ENCODE results near the gene GNG8. TPM values are rescaled to one million over a fixed set of nuclear protein-coding genes. Genes with fewer than 3 reads are reported as not detected.

GNG8 gene
- total RNA-seq, 4 donors from 2014 or later = not detected

- WGBS, 2 donors (ENCODE audit: low coverage in 1 of 2) = 80 to 81% methylated on average over 4 to 6 of the region's 6 CpGs
- TF ChIP-seq POLR2AphosphoS5 (IDR thresholded peaks at IDR 0.05) (no peak), EP300 (IDR thresholded peaks at IDR 0.05; ENCODE audit: low read depth) (no peak), CTCF (IDR thresholded peaks at IDR 0.05) (no peak), POLR2A (IDR thresholded peaks at IDR 0.05) (no peak)
- Histone ChIP-seq H3K27me3 (no peaks in the 10 kb centered on the region), H3K9me3 (no peaks in the 10 kb centered on the region), H3K4me1 (peaks cover 16 to 55% (median 23%) of the 10 kb centered on the region in 4 donors), H3K36me3 (no peaks in the 10 kb centered on the region), H3K27ac (no peak overlapping the region), H3K4me3 (no peak overlapping the region)
- in situ Hi-C loops (cut with MboI; ENCODE audit: low pct_ligation_motif_present in 1 of 4, low pct_unique_long_range_greater_than_20kb in 1 of 4, low sequenced_read_pairs in 3 of 4) = loop anchor here in 2 of 4 donors (5.0 kb wide), 2 partner anchors 45 to 50 kb away; partner anchors contain the start of gene DACT3 (in 1 of the 2)
- intact Hi-C loops (cut with DNase I; ENCODE audit: low total_unique reads) = no loop called here
- DNase-seq = no peak
Observed at GRCh38 chr19:46617601-46618000, 18.4 kb downstream of the GNG8 start.

GRCh38 chr19:46616631-46617322 is 19.2 kb downstream of the GNG8 start:
- Histone ChIP-seq H3K4me1 (peaks cover 13 to 56% (median 21%) of the 10 kb centered on the region in 4 donors), H3K27ac (no peak overlapping the region), H3K9me3 (no peaks in the 10 kb centered on the region), H3K27me3 (no peaks in the 10 kb centered on the region), H3K36me3 (no peaks in the 10 kb centered on the region), H3K4me3 (no peak overlapping the region)
- in situ Hi-C loops (cut with MboI; ENCODE audit: low pct_ligation_motif_present in 1 of 4, low pct_unique_long_range_greater_than_20kb in 1 of 4, low sequenced_read_pairs in 3 of 4) = loop anchor here in 2 of 4 donors (5.0 kb wide), 2 partner anchors 46 to 51 kb away; partner anchors contain the start of gene DACT3 (in 1 of the 2)
- WGBS, 2 donors (ENCODE audit: low coverage in 1 of 2) = 15 to 34% methylated on average over 3 to 17 of the region's 17 CpGs
- DNase-seq = peak; percentile 69
- intact Hi-C loops (cut with DNase I; ENCODE audit: low total_unique reads) = no loop called here
- TF ChIP-seq CTCF (IDR thresholded peaks at IDR 0.05) = peak; percentile 28 to 56 (median 47)
- no peak for TF ChIP-seq POLR2A (IDR thresholded peaks at IDR 0.05)

GRCh38 chr19:46615966-46616365 is 20.0 kb downstream of the GNG8 start:
- Histone ChIP-seq H3K36me3 (no peaks in the 10 kb centered on the region), H3K27me3 (no peaks in the 10 kb centered on the region), H3K4me1 (peaks cover 13 to 56% (median 17%) of the 10 kb centered on the region in 4 donors), H3K9me3 (no peaks in the 10 kb centered on the region), H3K27ac (no peak overlapping the region), H3K4me3 (no peak overlapping the region)
- no peak for DNase-seq
- intact Hi-C loops (cut with DNase I; ENCODE audit: low total_unique reads) = loop anchor here (2.0 kb wide), 1 partner anchor 47 kb away; no protein-coding TSS in a partner anchor
- TF ChIP-seq EP300 (IDR thresholded peaks at IDR 0.05; ENCODE audit: low read depth) = no peak
- TF ChIP-seq POLR2AphosphoS5 (IDR thresholded peaks at IDR 0.05) = no peak
- no peak for TF ChIP-seq CTCF (IDR thresholded peaks at IDR 0.05)
- in situ Hi-C loops (cut with MboI; ENCODE audit: low pct_ligation_motif_present in 1 of 4, low pct_unique_long_range_greater_than_20kb in 1 of 4, low sequenced_read_pairs in 3 of 4) = loop anchor here in 2 of 4 donors (5.0 kb wide), 2 partner anchors 46 to 51 kb away; partner anchors contain the start of gene DACT3 (in 1 of the 2)
- WGBS, 2 donors (ENCODE audit: low coverage in 1 of 2) = 75 to 79% methylated on average over 4 to 10 of the region's 10 CpGs

GRCh38 chr19:46614114-46614722 is 21.8 kb downstream of the GNG8 start:
- intact Hi-C loops (cut with DNase I; ENCODE audit: low total_unique reads) (loop anchor here (2.0 kb wide), 1 partner anchor 49 kb away; no protein-coding TSS in a partner anchor), in situ Hi-C loops (cut with MboI; ENCODE audit: low pct_ligation_motif_present in 1 of 4, low pct_unique_long_range_greater_than_20kb in 1 of 4, low sequenced_read_pairs in 3 of 4) (loop anchor here in 1 of 4 donors (5.0 kb wide), 1 partner anchor 48 kb away; the partner anchor contains the start of gene DACT3)
- TF ChIP-seq POLR2A (IDR thresholded peaks at IDR 0.05) = no peak
- TF ChIP-seq CTCF (IDR thresholded peaks at IDR 0.05) = peak; percentile 86 to 91 (median 89)
- Histone ChIP-seq H3K4me3 (no peak overlapping the region), H3K9me3 (no peaks in the 10 kb centered on the region), H3K36me3 (peaks cover 0 to 8% (median 3%) of the 10 kb centered on the region in 4 donors), H3K4me1 (peaks cover 0 to 42% (median 4%) of the 10 kb centered on the region in 4 donors), H3K27me3 (no peaks in the 10 kb centered on the region), H3K27ac (no peak overlapping the region)
- DNase-seq = peak; percentile 88
- WGBS, 2 donors (ENCODE audit: low coverage in 1 of 2) = 0 to 8% methylated on average over 1 to 12 of the region's 12 CpGs
